SIG-M5 (cell line): ENCODE data around the gene LRMDA.

Source experiments
- DNase-seq: peaks from one replicate; lab custom pipeline; 2025; lab: John Stamatoyannopoulos, UW

The LRMDA gene

DNA sequence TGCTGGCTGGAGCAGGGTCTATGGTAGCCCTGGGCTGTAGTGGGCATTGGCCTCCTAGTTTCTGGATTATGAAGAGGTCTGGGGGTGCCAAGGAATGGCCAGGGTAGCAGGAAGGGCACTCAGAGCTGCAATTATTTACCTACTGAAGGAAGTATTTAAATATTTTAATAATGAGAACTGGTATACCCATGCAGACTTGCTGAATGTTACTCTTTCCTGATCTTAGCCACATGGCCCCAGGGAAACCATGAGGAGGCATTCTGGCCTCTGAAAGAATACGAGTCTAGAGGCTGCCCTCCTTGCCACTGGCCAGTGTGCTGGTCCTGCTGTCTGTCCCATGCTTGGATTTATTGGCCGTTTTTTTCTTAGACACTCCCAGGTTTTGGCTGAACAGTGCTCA lies 599.7 kb downstream of the LRMDA start:
- no peak for DNase-seq

DNA sequence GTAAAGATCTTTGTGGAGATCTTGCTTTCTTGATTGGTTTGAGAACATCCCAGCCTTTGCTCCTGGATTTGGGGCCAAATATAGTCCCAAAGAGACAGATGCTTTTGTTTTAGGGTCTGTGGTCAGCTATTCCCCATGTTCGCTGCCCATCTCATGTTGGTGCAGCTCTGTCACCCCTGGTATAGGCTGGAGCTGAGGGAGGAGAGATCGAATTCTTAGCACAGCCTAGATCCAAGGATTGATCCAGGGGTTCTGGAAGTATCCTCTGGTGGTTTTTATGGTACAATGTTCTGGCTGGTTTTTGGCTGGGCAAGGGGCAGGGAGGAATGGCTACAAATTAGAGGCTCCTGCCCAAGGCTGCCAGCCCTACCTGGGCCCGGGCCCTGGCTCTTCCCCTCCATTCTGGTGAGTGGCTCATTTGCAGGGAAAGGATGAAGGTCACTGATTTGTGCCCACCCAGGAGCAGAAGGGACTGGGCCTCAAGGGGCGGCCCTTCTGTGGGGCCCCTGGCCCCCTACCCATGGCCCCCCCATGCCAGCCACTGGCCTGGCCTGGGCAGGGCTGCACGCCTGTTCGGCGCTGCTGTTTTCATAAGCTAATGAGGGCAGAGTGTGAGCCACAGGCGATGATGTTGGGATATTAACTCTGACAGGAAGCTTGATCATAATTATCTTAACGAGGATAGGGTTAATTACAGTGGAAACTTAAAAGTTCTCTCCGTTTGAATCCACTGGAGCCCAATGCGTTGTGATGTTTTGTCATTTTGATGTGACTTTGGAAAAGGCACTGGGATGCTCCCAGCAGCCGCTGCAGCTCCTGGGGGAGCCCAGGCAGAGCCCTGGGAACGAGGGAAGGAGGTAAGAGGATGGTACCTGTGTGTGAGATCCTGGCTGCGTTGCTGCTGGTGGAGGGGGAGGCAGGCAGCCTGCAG lies 600.6 kb downstream of the LRMDA start:
- no peak for DNase-seq

DNA sequence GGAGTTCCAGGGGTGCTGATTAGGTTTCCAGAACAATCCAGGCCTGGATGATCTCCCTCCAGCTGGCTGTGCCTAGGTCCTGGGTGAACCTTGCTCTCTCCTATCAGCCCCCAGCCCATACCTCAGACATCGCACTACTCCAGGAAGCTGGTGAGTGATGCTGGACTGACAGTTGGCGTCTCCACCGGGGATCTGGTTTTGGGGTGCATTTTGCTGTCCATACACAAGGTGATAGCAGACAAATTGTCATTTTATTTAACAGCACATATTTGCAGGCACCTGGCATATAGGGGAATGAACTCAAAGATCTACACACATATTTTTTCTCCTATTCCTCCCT lies 601.2 kb downstream of the LRMDA start:
- no peak for DNase-seq

DNA sequence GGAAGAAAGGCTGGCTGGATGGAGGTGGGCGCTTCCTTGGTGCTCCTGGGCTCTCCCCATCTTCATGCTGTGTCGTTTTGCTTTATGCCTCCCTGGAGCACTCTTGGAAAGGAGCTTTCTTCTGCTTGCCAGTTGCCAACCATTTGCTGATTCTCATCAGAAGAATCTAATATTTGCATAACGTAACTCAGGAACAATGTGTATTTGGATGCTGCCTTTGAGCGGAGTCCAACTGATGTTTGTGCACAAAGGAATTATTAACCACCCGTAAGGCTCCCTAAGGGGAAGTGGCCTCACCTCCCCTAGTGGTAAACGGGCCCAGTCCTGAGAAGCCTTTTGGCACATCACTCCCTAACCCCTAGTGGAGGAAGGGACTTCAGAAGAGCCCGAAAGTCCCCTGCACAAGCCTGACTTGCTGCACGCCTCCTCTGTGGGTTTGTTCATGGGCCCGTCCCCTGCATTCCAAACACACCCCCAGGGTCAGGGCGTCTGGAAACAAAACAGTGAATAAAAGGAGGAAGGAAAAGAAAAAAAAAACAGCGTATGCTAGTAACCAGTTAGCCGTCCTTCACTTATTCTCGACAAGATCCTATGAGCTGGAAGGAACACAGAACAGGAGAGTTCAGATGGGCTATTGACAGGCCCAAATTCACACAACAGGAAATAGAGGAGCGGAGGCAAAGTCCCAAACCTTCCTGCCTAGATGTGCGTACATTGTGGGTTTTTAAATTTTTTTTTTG lies 602.2 kb downstream of the LRMDA start:
- DNase-seq = no peak

DNA sequence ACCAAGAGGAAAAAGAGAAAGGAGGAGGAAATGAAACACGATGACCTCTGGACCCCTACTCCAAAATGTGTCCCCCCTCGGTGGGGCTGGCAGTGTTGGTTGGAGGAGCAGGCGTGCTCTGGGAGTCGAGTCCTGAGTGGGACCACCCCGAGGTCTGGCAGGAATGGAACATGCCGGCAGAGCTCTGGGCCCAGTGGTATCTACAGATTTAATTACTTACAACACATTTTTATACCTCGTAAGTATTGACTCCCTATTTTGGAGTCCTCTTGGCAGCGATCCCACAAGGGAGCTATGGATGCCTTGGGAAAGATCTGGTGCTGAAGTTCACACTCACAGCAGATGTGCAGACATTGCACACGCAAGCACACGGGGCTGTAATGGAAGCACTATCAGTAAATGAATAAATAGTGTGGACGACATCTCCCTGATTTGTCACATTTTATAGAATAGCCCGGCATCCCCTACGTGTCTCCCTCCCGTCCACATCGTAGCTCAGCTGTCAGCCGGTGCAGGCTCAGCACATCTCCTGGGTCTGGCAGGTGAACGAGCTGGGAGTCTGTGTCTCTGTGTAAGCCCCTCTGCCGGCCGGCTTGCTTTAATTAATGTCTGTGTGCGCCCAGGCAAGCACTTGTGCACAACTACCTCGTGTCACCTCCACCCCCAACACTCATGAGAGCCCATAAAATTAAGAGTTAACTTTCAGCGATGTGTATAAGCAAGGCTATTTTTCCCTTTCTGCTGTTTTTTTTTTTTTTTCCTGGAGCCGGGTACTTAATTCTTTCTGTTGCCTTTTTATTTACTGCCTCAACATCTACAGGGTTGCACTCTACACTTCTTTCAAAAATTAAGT lies 603.2 kb downstream of the LRMDA start:
- DNase-seq = no peak

DNA sequence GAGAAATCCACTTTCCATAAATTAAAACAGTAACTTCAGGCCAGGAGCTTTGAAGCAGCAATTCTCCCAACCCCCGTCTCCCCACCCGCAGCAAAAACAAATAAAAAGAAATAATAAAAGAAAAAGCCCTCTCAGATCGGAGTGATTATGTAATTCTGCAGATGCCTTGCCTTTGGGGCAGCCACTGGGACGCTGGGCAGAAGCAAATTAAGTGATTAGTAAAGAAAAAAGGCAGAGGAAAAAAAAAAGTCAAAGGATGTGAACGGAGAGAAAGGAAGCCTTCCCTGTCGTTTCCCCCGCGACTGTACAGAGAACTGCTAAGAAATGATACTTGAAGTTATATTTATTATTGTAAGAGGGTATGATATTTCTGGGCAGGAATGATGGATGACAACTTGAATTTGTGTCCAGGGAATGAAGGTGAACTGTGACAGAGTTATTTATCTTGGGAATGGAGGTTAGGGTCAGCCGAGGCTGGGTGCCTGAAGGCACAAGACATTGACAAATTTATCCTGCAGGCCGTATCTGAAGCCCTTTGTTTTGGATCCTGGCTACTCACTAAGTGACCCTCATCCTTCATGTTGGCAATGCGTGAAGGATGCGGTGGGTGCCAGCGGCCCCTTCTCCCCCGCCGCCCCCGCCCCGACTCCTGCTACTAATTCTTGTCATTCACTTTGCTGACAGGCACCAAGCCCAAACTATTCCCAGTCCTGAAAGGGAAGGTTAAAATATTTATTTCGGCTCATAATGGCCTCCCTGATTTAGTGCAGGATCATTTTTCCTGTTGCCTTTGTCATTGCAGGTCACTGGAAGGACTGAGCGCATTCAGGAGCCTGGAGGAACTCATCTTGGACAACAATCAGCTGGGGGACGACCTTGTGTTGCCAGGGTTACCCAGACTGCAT lies 604.0 kb downstream of the LRMDA start:
- no peak for DNase-seq

DNA sequence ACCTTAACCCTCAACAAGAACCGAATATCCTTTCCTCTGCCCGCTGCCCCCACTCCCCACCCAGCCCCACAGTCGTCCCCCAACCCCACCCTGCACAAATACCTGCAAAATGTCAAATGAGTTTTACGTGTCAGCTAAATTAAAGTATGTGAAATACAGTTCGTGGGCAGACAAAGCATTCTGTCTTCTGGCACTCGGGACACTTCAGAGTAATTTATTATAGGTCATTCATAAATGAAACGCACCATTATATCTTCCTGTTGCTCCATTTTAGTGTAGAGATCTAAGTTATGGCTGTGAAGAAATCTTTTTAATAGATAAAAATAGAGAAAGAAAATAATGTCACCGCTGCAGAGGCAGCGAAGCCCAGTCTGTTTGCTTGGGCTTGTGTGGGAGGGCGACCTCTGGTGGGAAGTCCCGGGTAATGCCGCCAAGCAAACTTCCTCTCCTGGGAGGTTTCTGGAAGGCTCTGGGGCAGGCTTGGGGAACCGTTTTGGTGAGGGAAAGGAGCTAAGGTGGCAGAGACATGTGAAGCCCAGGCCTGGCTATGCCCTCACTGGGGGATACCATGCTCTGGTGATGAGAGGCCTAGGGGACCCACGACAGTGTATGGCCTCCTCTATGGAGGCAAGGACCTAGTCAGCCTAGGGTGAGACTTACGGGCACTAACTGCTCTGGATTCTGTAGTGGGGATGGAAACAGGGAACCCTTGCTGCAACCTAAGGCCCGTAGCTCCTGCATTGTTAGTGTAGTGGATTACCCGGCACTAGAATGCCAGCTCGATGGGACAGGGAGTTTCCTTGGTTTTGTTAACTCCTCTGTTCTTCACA lies 604.9 kb downstream of the LRMDA start:
- no peak for DNase-seq

DNA sequence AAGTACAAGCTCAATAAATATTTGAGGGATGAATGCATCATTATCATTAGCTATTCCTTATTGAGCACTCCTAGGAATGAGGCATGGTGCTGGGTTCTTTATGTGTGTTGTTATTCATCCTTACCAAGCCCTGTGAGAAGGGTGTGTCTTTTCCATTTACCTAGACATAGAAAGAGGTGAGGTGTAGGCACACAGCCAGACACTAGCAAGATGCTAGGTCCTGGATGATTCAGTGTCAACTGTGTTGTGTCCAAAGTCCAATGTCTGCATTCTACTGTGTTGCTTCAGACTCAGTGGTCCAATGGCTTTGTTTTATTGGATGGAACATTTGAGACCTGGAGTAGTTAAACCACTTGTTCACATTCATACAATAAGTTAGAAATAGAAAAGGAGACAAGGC lies 605.5 kb downstream of the LRMDA start:
- DNase-seq = no peak

DNA sequence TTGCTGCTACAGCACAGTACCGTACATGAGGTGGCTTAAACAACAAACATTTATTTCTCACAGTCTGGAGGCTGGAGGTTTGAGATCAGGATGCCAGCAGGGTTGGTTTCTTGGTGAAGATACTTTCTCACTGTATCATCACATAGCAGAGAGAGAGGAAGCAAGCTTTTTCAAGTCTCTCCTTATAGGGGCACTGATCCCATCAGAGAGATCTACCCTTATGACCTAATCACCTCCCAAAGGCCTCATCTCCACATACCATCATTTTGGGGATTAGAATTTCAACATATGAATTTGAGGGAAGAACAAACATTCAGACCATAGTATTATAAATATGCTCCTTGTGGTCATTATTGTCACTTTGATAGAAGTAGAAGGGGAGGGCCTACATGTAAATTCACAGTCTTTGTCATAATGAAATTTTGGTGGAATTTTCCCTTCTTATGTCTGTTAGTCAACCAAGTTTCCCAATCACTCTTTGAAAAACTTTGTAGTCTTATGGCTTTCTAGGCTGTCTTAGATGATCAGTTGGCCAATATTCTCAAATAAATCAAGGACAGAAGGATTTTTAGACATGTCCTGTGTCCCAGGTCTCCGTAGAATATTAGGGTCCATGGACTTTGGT lies 606.2 kb downstream of the LRMDA start:
- no peak for DNase-seq

DNA sequence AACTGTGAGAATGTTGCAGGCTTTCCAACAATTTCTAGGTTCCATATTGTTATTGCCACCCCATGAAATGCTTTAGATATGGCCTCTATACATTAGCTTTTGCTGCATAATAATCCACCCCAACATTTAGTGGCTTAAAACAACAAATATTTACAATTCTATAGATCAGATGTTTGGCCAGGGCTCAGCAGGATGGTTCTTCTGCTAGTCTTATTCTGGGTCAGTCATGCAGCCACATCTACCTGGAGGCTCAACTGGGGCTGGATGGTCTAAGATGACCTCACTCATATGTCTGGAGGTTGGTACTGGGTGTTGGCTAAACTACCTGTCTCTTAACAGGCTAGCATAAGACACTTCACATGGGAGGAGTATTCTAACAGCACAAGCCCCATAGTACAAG lies 607.3 kb downstream of the LRMDA start:
- no peak for DNase-seq

DNA sequence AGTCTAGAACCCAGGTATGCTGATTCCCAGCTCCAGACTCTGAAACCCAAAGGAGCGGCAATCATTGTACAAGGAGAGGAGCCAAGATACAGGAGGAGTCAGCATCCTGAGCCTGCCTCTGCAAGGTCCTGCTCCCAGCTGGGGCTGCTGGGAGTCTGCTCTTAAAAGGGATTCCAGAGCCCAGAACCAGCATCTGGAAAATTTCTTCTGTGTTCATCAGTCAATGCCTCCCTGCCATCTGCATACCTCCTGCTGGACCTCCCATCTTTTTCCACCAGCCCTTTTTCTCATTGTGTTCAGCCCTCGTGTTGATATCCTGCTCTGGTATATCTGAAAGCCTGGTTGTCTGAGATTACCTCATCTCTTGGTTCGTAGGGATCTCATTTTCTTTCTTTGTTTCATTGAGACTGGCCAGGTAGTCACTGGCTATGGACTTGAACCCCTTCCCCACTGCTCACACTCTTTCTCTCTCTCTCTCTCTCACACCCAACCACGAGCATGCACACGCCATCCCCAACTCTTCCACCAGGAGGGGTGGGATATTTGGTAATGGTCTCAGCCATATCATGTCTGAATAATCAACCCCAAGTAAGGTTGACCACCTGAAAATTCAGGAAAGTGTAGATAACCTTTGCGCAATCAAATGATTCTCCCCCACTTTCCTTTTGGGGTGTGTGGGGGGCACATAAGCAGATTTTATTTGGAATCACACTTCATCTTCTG lies 608.8 kb downstream of the LRMDA start:
- no peak for DNase-seq

DNA sequence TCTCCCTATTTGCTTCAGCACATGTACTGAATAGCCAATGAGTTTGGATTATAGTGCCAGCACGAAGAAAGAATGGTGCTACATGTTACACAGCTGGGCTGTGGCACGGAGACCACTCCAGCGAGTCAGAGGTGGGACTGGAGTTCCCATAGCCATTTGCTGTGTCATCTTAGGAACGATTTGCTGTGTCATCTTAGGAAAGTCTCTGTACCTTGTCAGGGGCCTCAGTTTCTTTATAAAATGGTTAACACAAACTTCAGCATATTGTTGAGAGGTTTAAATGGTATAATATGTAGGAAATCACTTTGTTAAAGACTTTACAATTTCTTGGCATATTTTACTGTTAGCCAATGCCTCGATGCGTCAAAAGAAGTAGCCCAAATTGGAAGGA lies 609.4 kb downstream of the LRMDA start:
- DNase-seq = no peak

DNA sequence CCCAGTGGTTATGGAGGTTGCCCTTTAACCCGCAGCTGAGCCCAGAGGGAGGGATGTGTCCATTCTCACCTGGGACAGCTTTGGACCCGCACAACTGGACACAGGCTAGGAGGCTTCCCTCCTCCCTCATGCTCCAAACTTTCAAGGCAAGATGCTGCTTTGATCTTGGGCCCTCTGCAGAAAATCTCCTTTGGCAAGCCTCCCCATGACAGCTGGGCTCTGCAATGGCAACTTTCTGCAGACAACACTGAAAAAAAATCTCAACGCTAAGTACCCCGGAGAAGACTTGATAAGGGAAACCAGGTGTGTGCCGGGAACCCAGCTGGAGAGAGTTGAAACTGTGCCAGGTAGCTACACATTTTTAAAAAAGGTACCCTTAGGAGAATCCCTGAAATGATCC lies 610.1 kb downstream of the LRMDA start:
- no peak for DNase-seq

DNA sequence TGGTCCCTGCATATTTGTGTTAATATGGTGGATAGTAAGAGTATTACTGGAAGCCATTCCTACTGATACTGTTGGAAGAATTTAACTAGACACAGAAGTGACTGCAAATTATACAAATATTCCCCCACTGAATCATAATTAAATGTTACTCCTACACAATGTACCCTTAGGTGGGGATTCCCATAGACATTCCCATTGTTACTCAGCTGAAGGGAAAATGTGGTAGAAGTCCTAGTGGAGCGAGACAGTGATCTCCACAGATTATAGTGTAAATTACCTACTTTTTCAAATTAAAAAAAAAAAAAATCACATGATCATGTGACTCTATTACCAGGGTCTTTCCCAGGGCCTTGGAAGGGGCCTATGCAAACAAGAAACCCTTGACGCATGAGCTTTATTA lies 611.8 kb downstream of the LRMDA start:
- no peak for DNase-seq

DNA sequence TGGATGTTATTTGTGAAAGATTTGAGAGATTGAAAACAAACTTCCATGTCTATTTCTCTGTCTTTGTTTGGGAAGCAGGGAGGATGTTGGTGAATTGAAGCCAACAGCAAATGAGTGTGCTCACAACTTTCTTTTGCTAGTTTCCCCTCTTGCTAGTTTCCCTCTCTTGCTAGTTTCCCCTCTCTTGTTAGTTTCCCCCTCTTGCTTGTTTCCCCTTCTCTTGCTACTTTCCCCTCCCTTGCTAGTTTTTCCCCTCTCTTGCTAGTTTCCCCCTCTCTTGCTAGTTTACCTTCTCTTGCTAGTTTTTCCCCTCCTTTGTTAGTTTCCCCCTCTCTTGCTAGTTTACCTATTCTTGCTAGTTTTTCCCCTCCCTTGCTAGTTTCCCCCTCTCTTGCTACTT lies 613.3 kb downstream of the LRMDA start:
- no peak for DNase-seq

DNA sequence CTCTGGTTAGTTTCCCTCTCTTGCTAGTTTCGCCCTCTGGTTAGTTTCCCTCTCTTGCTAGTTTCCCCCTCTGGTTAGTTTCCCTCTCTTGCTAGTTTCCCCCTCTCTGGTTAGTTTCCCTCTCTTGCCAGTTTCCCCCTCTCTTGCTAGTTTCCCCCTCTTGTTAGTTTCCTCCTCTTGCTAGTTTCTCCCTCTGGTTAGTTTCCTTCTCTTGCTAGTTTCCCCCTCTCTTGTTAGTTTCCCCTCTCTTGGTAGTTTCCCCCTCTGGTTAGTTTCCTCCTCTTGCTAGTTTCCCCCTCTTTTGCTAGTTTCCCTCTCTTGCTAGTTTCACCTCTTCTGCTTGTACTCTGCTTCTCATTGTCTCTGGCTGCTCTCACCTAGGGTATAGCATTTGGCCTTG lies 613.8 kb downstream of the LRMDA start:
- no peak for DNase-seq

DNA sequence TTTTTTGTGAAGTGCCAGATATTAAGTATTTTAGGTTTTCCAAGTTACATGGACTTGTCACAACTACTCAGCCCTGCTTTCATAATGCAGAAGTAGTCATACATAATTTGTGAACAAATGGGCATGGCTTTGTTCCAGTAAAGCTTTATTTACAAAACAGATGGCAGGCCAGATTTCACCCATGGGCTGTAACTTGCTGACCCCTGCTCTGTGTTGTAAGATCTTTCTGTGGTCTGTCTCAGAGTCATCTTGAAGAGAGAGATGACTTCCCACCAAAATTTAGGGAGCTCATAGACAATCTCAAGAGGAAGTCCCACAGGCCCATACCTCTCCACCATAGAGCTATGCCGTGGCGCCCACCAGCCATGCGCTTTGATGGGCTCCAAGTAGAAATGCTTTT lies 616.1 kb downstream of the LRMDA start:
- no peak for DNase-seq

DNA sequence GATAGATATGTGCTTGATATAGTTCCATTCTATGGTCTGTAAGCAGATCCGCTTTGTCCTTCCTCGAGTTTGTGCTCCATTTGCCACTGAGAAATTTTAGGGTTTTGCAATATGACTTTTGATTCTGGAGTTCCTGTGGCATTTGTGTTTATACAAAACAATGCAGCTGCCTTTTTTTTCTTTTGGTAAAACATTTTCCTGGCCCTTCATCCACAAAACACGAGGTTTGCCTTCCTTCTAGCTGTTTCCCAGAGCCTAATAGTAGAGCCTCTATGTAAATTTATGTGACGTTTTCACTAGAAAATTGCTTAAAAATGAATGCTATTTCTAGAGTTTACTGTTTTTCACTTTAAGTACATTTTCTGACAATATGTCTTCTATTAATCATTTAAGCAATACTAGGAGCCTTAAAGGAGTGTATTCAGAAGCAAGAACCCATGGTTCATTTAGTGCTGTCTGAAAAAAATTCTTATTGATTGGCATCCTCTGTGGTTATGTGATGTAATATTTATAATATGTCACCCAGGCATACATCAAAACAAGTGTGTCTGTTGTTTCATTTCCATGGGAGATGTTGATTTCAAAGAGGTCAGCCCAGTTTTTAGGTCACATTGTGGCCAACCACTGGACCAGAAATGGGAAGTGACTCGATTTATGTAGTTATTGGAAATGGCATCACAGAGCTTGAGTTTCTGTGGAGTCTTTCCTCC lies 618.3 kb downstream of the LRMDA start:
- no peak for DNase-seq

DNA sequence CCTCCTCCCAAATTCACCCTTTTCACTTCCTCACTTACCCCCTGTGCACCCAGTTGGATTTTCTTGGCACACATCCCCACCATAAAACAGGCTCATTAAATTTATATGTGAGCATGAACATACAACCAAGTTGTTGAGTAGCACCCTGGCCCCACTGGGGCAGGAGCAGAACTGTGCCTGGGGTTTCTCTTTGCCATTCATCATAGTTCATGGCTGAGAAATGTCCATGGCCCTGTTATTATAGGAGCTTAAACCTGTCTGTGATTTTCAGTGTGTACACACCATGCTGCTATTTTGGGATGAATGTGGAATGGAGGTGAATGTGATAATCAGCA lies 618.8 kb downstream of the LRMDA start:
- DNase-seq = no peak
